ENCODE data around the gene PRR22.
"Not testable (repeated sequence)": the region's sequence is repeated elsewhere in the genome, so short reads cannot be mapped to it uniquely, and the experiment has no call there.

PRR22 gene

DNA sequence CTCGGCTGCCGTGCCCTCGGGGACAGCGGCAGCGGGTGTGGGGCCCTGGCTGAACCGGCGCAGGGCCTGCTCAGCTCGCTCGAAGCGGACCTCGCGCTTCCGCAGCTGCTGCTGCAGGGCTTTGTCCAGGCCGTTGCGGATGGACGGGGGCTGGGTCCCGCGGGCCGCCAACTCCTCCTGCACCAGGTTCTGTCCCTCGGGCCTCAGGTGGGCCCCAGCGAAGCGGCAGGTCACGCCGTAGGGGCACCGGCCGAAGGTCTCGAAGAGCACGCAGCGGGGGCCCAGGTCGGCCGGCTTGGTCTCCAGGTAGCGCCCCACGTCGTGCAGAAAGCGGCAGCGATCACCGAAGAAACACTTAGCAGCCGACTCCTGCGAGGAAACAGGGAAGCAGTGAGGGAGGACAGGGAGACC lies 4.8 kb upstream of the PRR22 start:
- Histone ChIP-seq H3K9me3 (ENCODE audit: control insufficient read depth, insufficient read depth, low read length) (no peaks in the 10 kb centered on the region), H3K36me3 (ENCODE audit: control insufficient read depth, insufficient read depth, low read length) (peaks cover 54% of the 10 kb centered on the region), H3K27me3 (ENCODE audit: control insufficient read depth, insufficient read depth, low read length) (no peaks in the 10 kb centered on the region), H3K9ac (ENCODE audit: low read depth, low read length) (no peak overlapping the region), H3K27ac (ENCODE audit: low read depth, low read length) (no peak overlapping the region), H3K4me1 (ENCODE audit: control insufficient read depth, insufficient read depth, low read length) (0 out of 2 replicates have a peak, but pooled peaks cover 3% of the 10 kb centered on the region), H3K4me3 (ENCODE audit: low read depth, low read length) (no peak overlapping the region)

DNA sequence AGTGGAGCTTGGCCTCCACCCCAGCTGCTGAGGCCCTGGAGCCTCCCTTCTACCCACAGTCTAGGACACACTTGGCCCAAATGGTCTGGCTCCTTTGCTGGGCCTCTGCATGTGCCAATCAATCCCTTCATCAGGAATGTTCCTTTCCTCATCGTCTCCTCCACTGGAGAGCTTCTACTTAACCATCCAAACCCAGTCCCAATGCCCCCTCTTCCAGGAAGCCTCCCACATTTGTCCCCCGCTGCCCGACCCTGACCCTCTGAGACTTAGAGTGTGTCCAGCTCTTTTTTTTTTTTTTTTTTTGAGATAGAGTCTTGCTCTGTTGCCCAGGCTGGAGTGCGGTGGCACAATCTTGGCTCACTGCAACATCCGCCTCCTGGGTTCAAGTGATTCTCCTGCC lies 3.9 kb upstream of the PRR22 start:
- H3K9ac ChIP-seq (ENCODE audit: low read depth, low read length) = no peak overlapping the region
- H3K9me3 ChIP-seq (ENCODE audit: control insufficient read depth, insufficient read depth, low read length) = no peaks in the 10 kb centered on the region
- peaks cover 56% of the 10 kb centered on the region for H3K36me3 ChIP-seq (ENCODE audit: control insufficient read depth, insufficient read depth, low read length)
- no peak overlapping the region for H3K4me3 ChIP-seq (ENCODE audit: low read depth, low read length)
- no peaks in the 10 kb centered on the region for H3K27me3 ChIP-seq (ENCODE audit: control insufficient read depth, insufficient read depth, low read length)
- 0 out of 2 replicates have a peak, but pooled peaks cover 3% of the 10 kb centered on the region for H3K4me1 ChIP-seq (ENCODE audit: control insufficient read depth, insufficient read depth, low read length)
- H3K27ac ChIP-seq (ENCODE audit: low read depth, low read length) = no peak overlapping the region

DNA sequence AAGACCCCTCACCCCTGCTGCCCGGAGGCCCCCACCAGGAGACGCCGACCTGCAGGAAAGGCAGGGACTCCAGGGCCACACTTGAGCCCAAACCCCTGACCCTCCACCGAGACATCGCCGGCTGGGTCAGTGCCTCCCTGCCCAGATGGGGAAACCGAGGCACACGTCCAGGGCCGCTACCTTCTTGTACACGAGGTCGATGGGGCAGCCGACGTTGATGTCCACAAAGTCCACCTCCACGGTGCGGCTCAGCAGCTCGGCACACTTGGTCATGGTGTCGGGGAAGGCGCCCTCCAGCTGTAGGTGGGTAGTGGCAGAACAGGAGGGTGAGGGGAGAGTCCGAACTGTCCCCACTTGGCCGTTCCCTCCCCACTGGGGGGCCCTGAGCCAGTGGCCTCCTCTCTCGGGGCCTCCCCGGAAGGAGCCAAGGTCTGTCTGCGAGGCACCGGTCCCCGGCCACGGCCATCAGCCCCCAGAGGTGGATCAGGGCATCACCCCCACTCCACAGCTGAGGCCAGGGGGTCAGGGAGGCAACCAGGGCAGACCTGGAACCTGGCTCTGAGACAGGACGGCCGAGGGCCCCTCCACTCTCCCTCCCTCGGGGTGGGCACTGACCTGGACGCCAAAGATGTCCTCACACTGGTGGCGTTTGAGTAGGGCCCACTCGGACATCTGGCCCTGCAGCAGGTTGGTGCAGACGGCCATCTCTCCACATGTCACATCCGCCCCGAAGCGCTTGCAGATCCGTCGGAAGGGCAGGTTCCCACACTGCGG lies 3.0 kb upstream of the PRR22 start:
- Histone ChIP-seq H3K27me3 (ENCODE audit: control insufficient read depth, insufficient read depth, low read length) (no peaks in the 10 kb centered on the region), H3K27ac (ENCODE audit: low read depth, low read length) (no peak overlapping the region), H3K36me3 (ENCODE audit: control insufficient read depth, insufficient read depth, low read length) (peaks cover 56% of the 10 kb centered on the region), H3K9me3 (ENCODE audit: control insufficient read depth, insufficient read depth, low read length) (no peaks in the 10 kb centered on the region), H3K4me1 (ENCODE audit: control insufficient read depth, insufficient read depth, low read length) (0 out of 2 replicates have a peak, but pooled peaks cover 3% of the 10 kb centered on the region), H3K9ac (ENCODE audit: low read depth, low read length) (no peak overlapping the region), H3K4me3 (ENCODE audit: low read depth, low read length) (no peak overlapping the region)

DNA sequence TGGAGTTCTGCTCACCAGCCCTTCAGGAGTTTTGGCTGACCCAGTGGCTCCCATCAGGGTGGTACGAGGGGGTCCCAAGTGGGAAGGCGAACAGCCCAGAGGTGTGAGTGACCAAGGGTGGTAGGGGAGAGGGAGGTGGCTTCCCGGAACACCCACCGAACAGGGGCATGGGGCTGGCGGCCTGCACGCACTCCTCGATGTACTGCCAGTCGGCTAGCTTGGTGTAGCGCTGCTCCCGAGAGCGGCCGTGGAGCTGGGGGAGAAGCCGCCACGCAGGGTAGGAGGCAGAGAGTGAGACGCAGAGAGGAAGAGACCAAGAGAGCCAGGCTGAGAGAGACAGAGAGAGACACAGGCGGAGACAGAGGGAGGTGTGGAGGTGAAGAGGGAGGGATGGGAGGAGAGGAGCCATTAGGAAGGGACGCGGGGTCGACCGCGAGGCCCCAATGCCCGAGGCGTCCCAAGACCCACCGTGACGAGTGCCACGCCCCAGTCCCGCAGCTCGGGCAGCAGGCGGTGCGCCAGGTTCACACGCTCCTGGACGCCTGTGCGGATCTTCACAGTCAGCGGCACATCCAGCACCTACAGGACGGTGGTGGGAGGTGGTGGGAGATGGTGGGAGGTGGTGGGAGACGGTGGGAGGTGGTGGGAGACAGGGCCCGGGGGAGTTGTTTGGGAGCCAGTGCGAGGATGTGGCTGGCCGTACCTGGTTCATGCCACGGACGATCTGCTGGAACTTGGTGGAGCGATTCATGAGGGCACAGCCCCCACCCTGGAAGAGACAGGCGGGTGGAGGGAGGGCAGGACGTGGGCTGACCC lies 2.3 kb upstream of the PRR22 start:
- Histone ChIP-seq H3K27ac (ENCODE audit: low read depth, low read length) (no peak overlapping the region), H3K4me1 (ENCODE audit: control insufficient read depth, insufficient read depth, low read length) (0 out of 2 replicates have a peak, but pooled peaks cover 3% of the 10 kb centered on the region), H3K9ac (ENCODE audit: low read depth, low read length) (no peak overlapping the region), H3K27me3 (ENCODE audit: control insufficient read depth, insufficient read depth, low read length) (no peaks in the 10 kb centered on the region), H3K9me3 (ENCODE audit: control insufficient read depth, insufficient read depth, low read length) (no peaks in the 10 kb centered on the region), H3K36me3 (ENCODE audit: control insufficient read depth, insufficient read depth, low read length) (peaks cover 56% of the 10 kb centered on the region), H3K4me3 (ENCODE audit: low read depth, low read length) (no peak overlapping the region)

DNA sequence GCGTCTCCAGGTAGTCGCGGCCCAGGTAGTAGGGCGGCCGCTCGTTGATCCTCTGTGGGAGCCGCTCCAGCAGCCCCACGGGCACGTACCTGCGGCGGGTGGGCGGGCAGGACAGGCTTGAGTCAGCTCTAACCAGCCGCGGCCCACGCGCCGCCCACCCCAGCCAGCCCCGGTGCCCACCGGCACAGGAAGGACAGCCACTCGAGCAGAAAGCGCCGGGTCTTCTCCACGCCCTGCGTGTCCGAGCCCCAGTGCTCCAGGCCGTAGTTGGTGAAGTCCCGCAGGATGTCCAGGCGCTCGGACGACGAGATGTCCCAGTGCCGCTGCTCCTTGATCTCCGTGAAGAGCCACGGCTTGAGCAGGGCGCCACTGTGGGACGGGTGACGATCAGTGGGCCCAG lies 877 bp upstream of the PRR22 start:
- no peaks in the 10 kb centered on the region for H3K27me3 ChIP-seq (ENCODE audit: control insufficient read depth, insufficient read depth, low read length)
- H3K27ac ChIP-seq (ENCODE audit: low read depth, low read length) = no peak overlapping the region
- 0 out of 2 replicates have a peak, but pooled peaks cover 3% of the 10 kb centered on the region for H3K4me1 ChIP-seq (ENCODE audit: control insufficient read depth, insufficient read depth, low read length)
- H3K4me3 ChIP-seq (ENCODE audit: low read depth, low read length) = no peak overlapping the region
- no peak overlapping the region for H3K9ac ChIP-seq (ENCODE audit: low read depth, low read length)
- peaks cover 56% of the 10 kb centered on the region for H3K36me3 ChIP-seq (ENCODE audit: control insufficient read depth, insufficient read depth, low read length)
- no peaks in the 10 kb centered on the region for H3K9me3 ChIP-seq (ENCODE audit: control insufficient read depth, insufficient read depth, low read length)

DNA sequence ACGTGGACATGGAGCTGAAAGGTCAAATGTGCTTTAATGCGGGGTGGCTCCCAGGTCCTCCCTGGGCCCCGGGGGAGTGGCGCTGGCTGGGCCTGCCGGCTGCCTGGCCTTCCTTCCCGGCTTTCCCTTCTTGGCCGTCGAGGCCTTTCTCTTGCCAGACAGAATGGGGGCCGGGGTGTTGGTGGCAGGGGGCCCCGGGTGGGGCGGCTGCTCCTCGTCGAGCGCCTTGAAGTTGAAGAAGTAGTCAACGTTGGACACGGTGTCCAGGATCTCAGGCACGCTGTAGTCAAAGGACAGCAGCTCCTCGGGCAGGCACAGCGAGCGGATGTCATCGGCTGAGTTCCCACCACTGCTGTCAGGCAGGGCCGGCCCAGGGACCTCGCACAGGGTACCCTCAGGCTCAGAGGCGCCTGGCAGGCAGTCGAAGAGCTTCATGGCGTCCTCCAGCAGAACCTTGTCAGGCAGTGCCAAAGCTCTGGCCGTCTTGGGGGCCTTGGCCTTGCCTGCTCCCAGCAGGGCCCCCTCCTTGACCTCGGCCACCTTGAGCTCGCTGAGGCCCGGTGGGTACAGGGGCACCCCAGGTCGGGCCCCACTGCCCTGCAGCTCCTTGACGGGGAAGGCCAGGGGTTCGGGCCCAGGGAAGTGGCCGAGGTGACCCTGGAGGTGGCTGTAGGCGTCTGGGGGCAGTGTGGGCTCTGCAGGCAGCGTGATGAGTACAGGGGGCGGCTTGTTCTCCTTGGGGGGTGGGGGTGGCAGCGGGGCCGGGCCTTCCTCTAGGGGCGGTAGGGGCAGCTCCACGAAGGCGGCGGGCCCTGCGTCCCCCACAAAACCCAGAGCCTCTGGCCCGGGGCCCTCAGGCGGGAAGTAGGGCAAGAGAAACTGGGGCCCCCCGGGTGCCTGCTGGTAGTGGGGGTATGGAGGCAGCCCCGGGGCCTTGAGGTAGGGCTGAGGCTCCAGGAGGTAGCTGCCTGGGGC lies 1.3 kb downstream of the PRR22 start:
- Histone ChIP-seq H3K36me3 (ENCODE audit: control insufficient read depth, insufficient read depth, low read length) (peaks cover 38% of the 10 kb centered on the region), H3K4me3 (ENCODE audit: low read depth, low read length) (no peak overlapping the region), H3K4me1 (ENCODE audit: control insufficient read depth, insufficient read depth, low read length) (no peaks in the 10 kb centered on the region), H3K27ac (ENCODE audit: low read depth, low read length) (no peak overlapping the region), H3K9me3 (ENCODE audit: control insufficient read depth, insufficient read depth, low read length) (no peaks in the 10 kb centered on the region), H3K27me3 (ENCODE audit: control insufficient read depth, insufficient read depth, low read length) (no peaks in the 10 kb centered on the region), H3K9ac (ENCODE audit: low read depth, low read length) (no peak overlapping the region)

DNA sequence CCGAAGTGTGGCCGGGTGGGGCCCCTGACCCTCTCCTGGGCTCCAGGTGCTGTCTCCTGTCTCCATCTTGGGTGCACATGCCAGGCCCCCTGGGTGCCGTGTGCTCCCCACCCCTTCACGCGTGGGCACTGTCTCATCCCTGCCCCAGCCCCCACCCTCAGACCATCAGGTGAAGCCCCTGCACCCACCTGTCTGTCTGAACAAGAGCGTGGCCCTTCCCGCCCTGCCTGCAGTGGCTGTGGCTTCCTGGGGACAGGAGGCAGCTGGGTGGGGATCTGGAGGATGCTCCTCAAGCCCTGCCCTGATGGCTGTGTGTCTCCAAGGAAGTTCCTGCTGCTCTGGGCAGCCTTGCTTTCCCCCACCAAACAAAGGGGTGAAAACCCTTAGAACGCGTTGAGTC lies 2.2 kb downstream of the PRR22 start:
- Histone ChIP-seq H3K27me3 (ENCODE audit: control insufficient read depth, insufficient read depth, low read length) (no peaks in the 10 kb centered on the region), H3K36me3 (ENCODE audit: control insufficient read depth, insufficient read depth, low read length) (peaks cover 29% of the 10 kb centered on the region)

DNA sequence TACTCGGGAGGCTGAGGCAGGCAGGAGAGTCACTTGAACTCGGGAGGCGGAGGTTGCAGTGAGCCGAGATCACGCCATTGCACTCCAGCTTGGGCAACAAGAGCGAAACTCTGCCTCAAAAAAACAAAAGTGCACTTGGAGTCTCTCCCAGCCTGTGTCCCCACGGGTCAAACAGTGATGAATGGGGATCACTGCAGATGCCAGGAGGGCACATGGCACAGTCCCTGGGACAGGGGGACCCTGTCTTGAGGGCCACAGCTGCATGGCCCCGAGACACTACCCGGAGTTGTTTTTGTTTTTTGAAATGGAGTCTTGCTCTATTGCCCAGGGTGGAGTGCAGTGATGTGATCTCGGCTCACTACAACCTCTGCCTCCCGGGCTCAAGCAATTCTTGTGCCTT lies 3.6 kb downstream of the PRR22 start:
- not testable (repeated sequence) for H3K9ac ChIP-seq (ENCODE audit: low read depth, low read length); H3K27ac ChIP-seq (ENCODE audit: low read depth, low read length); H3K9me3 ChIP-seq (ENCODE audit: control insufficient read depth, insufficient read depth, low read length); H3K4me1 ChIP-seq (ENCODE audit: control insufficient read depth, insufficient read depth, low read length); H3K4me3 ChIP-seq (ENCODE audit: low read depth, low read length); H3K27me3 ChIP-seq (ENCODE audit: control insufficient read depth, insufficient read depth, low read length)
- peaks cover 15% of the 10 kb centered on the region for H3K36me3 ChIP-seq (ENCODE audit: control insufficient read depth, insufficient read depth, low read length)

More for the DNA sequence above, 2.2 kb downstream of the PRR22 start:
- Histone ChIP-seq H3K27ac (ENCODE audit: low read depth, low read length) (no peak overlapping the region), H3K4me3 (ENCODE audit: low read depth, low read length) (no peak overlapping the region), H3K9ac (ENCODE audit: low read depth, low read length) (no peak overlapping the region), H3K4me1 (ENCODE audit: control insufficient read depth, insufficient read depth, low read length) (no peaks in the 10 kb centered on the region), H3K9me3 (ENCODE audit: control insufficient read depth, insufficient read depth, low read length) (no peaks in the 10 kb centered on the region)

DNA sequence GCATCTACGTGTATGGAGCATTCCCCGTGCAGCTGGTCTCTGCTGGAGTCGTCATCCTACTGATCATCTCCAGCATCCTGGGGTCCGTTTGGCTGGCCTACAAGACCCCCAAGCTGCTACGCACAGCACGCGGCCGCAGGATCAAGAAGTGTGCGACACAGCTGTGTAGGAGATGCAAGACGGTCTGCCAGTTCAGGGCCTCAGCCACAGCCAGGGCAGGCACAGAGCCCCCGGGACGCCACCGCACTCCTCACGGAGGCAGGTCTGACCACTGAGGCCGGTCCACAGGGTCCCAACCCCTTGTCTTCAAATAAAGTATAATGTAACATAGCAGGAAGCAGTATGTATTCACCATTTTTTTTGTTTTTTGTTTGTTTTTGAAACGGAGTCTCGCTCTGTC lies 6.1 kb downstream of the PRR22 start:
- no peak overlapping the region for H3K4me3 ChIP-seq (ENCODE audit: low read depth, low read length)
- H3K27ac ChIP-seq (ENCODE audit: low read depth, low read length) = no peak overlapping the region
- no peaks in the 10 kb centered on the region for H3K27me3 ChIP-seq (ENCODE audit: control insufficient read depth, insufficient read depth, low read length)
- no peaks in the 10 kb centered on the region for H3K36me3 ChIP-seq (ENCODE audit: control insufficient read depth, insufficient read depth, low read length)
- no peak overlapping the region for H3K9ac ChIP-seq (ENCODE audit: low read depth, low read length)
- H3K9me3 ChIP-seq (ENCODE audit: control insufficient read depth, insufficient read depth, low read length) = no peaks in the 10 kb centered on the region
- no peaks in the 10 kb centered on the region for H3K4me1 ChIP-seq (ENCODE audit: control insufficient read depth, insufficient read depth, low read length)

DNA sequence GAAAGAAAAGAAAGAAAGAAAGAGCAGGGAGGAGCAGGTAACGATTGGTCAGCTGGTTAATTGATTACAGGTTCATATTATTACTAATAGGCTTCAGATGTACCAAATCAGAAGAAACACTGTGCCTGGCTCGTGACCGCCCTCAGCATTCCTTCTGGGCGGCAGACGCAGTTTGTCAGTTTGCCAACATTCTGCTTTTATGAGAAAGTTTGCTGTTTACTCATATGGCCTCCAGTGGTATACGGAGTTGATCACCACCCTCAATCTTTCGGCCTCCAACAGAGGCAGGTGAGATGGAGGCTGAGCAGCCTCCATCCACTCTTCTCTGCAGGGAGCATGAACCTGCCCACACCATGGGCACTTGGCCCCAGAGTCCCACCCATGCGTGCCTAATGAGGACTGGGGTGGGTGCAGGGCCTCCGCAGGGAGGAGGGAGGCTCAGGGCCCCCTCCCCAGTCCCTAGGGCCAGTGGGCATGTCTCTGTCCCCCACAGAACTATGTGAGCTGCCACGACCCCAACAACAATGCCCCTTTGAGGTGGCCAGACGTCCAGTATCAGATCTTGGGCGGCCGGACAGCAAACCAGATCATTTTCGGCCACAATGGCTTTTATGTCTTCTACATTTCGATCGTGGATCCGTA lies 8.8 kb downstream of the PRR22 start:
- H3K9me3 ChIP-seq (ENCODE audit: control insufficient read depth, insufficient read depth, low read length) = no peaks in the 10 kb centered on the region
- H3K9ac ChIP-seq (ENCODE audit: low read depth, low read length) = no peak overlapping the region
- no peak overlapping the region for H3K27ac ChIP-seq (ENCODE audit: low read depth, low read length)
- no peaks in the 10 kb centered on the region for H3K36me3 ChIP-seq (ENCODE audit: control insufficient read depth, insufficient read depth, low read length)
- H3K4me3 ChIP-seq (ENCODE audit: low read depth, low read length) = no peak overlapping the region
- H3K27me3 ChIP-seq (ENCODE audit: control insufficient read depth, insufficient read depth, low read length) = no peaks in the 10 kb centered on the region
- no peaks in the 10 kb centered on the region for H3K4me1 ChIP-seq (ENCODE audit: control insufficient read depth, insufficient read depth, low read length)

Data from HUES48 (cell line).